Activated CD8-positive, alpha-beta T cell treated with anti-CD3 and anti-CD28 coated beads, Interleukin-2, amount 10 ng/mL, durations not matched to agents 7 days and 5 days (primary cell): ENCODE data around the gene DMD. TPM values are rescaled to one million over a fixed set of nuclear protein-coding genes. Genes with fewer than 3 reads are reported as not detected.

ENCODE experiments used
- ATAC-seq: fragments of 150-1000 bp; cut with Tn5 transposase; one replicate; pipeline ENCODE4 v1.10.0; 2021; ENCODE audit warnings: moderate library complexity
- CTCF ChIA-PET: fragments of 350-600 bp; sonication (Branson Sonifier 250); formaldehyde crosslinking; loops from one replicate; lab custom pipeline; 2021; ENCODE audit warnings: antibody characterized with exemption; lab: Charles Lee
- POLR2A ChIA-PET: fragments of 350-600 bp; sonication (Branson Sonifier 250); formaldehyde crosslinking; loops from one replicate; lab custom pipeline; 2021; ENCODE audit warnings: antibody characterized with exemption; lab: Charles Lee
- DNase-seq: peaks from one replicate; pipeline ENCODE4 v3.0.0-alpha.2; 2020
- H3K27ac Mint-ChIP-seq: one replicate; pipeline ENCODE4 v1.8.0; 2021; ENCODE audit warnings: mild to moderate bottlenecking, mixed read lengths
- H3K27me3 Mint-ChIP-seq: one replicate; pipeline ENCODE4 v1.8.0; 2021; ENCODE audit warnings: low read depth, mixed read lengths
- H3K36me3 Mint-ChIP-seq: one replicate; pipeline ENCODE4 v1.8.0; 2021; ENCODE audit warnings: low read depth, mixed read lengths
- H3K4me1 Mint-ChIP-seq: one replicate; pipeline ENCODE4 v1.8.0; 2021; ENCODE audit warnings: low read depth, mixed read lengths
- H3K4me3 Mint-ChIP-seq: one replicate; pipeline ENCODE4 v1.8.0; 2021; ENCODE audit warnings: mild to moderate bottlenecking, mixed read lengths
- H3K9me3 Mint-ChIP-seq: one replicate; pipeline ENCODE4 v1.8.0; 2022; ENCODE audit warnings: mixed read lengths; ENCODE audit not compliant: insufficient read depth
- total RNA-seq, 2 experiments: library from RNA; stranded (reverse); gene quantifications; one replicate each; pipeline ENCODE4 v1.2.3, GENCODE V29; 2021

The DMD gene
- total RNA-seq, 2 experiments from 2014 or later = not detected

DNA sequence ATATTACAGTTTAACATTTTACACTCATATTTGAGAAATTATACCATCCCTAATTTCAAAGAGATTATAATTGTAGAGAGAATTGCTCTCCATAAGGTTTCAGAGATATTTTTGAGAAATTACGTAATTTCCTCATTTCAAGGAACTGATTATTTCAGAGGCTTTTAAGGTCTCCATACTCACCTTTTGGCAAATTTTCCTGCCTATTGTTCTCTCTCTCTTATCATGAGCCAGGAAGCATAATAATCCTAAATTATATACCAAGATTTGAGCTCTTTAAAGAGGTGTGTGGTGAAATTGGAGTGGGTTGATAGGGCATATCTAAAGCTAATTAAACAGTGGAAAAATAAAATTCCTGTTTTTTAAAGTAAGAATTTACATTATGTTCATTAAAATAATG, 1890.6 kb downstream of the DMD start:
- Mint-ChIP-seq H3K4me3 (no peak overlapping the region), H3K27ac (no peak overlapping the region), H3K36me3 (no peaks in the 10 kb centered on the region), H3K4me1 (no peaks in the 10 kb centered on the region), H3K9me3 (no peaks in the 10 kb centered on the region), H3K27me3 (no peaks in the 10 kb centered on the region)
- DNase-seq = no peak
- CTCF ChIA-PET = no interaction called here
- POLR2A ChIA-PET = no interaction called here
- ATAC-seq = no peak

DNA sequence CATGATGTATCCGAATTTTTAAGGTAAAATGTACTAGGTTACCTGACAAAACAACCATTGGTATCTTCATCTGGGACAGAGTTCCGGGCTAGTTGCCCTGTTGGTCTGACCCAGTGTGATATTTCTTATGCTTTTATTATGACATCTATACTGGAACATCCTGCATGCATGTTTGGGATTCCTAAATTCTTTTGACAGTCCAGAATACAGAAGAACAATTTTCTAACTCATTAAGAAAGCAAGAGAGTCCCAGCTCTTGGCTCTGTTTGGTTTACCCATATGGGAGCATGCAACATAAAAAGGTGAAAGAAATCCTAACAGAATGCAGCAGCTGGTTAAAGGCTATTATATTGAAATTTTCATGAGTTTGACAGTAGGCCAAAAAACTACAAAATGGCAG, 1891.8 kb downstream of the DMD start:
- POLR2A ChIA-PET = no interaction called here
- Mint-ChIP-seq H3K27me3 (no peaks in the 10 kb centered on the region), H3K9me3 (no peaks in the 10 kb centered on the region), H3K4me1 (no peaks in the 10 kb centered on the region), H3K27ac (no peak overlapping the region), H3K4me3 (no peak overlapping the region), H3K36me3 (no peaks in the 10 kb centered on the region)
- CTCF ChIA-PET = no interaction called here
- ATAC-seq (no peak), DNase-seq (no peak)

DNA sequence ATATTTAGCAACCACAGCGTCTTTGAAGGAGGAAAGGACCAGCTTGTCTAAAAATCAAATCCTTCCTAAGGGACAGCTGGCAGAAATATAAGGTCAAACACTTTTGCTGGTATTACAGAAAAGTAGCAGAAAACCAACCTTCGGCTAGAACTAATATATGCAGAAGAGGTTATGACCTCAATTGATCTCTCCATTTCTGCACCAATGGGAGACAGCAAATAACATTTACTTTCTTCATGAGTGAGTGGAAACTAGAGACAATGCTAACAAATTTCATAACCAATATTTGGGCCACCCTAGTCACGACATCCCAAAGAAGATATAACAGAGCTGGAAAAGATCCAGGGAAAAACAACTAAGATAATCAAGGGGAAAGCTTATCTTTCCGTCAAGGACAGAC, 1892.5 kb downstream of the DMD start:
- no peak overlapping the region for H3K27ac Mint-ChIP-seq
- no peak overlapping the region for H3K4me3 Mint-ChIP-seq
- CTCF ChIA-PET = no interaction called here
- DNase-seq (no peak), ATAC-seq (no peak)
- H3K9me3 Mint-ChIP-seq = no peaks in the 10 kb centered on the region
- H3K4me1 Mint-ChIP-seq = no peaks in the 10 kb centered on the region
- H3K27me3 Mint-ChIP-seq = no peaks in the 10 kb centered on the region
- POLR2A ChIA-PET = no interaction called here
- no peaks in the 10 kb centered on the region for H3K36me3 Mint-ChIP-seq

DNA sequence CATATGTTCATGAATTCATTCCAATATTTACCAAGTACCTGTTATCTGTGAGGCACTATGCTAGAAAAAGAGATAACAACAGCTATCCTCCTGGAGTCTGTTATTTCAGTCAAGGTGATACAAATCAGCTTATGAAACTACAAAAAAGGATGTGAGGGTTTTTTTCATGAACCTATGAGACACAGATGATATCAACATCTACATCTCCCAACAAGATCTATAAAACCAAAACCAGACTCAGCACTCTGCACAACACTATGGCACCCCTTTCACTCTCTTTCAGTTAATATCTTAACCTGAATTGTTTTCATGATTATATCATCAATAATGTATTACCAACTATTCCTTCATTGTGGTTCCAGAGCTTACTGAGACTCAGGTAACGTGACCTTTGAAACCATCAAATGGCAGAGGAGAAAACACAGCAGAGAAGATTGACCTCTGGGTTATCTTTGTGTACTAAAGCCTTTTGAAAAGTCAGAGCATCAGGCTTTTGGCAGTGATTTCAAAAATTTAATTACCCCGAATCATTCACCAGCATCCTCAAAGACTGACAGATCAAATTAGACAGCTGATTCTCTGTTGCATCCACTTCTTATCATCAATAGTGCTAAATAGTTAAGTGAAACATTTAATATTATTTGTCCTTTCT, 1894.9 kb downstream of the DMD start:
- DNase-seq = no peak
- ChIA-PET POLR2A (no interaction called here), CTCF (interaction anchor here (1.1 kb wide), 1 partner anchor 278 kb away, joined by 3 read pairs; no protein-coding TSS in a partner anchor)

DNA sequence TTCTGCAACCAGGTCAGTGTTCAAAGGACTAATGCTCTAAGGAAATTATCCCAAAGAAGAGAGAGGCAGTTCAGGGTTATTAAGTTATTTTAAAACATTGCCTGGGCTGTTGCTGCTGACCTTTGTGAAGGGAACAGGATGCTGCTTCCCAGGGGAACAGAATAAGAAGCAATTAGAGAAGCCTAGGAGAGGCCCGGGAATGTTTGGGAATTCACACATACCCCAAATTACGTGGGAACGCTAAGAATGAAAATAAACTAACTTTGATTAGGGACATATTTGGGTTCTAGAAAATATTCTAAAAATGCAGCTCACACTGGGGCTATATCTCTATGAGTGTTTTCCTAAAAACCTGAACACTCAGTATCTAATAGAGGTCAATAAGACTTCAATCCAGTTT, 1896.4 kb downstream of the DMD start:
- ChIA-PET CTCF (no interaction called here), POLR2A (no interaction called here)
- DNase-seq (no peak), ATAC-seq (no peak)
- Mint-ChIP-seq H3K4me3 (no peak overlapping the region), H3K4me1 (no peaks in the 10 kb centered on the region), H3K36me3 (no peaks in the 10 kb centered on the region), H3K27me3 (no peaks in the 10 kb centered on the region), H3K27ac (no peak overlapping the region), H3K9me3 (no peaks in the 10 kb centered on the region)

More for the DNA sequence above, 1894.9 kb downstream of the DMD start:
- Mint-ChIP-seq H3K27ac (no peak overlapping the region), H3K4me1 (no peaks in the 10 kb centered on the region), H3K27me3 (no peaks in the 10 kb centered on the region), H3K36me3 (no peaks in the 10 kb centered on the region), H3K9me3 (no peaks in the 10 kb centered on the region), H3K4me3 (no peak overlapping the region)
- ATAC-seq = no peak

DNA sequence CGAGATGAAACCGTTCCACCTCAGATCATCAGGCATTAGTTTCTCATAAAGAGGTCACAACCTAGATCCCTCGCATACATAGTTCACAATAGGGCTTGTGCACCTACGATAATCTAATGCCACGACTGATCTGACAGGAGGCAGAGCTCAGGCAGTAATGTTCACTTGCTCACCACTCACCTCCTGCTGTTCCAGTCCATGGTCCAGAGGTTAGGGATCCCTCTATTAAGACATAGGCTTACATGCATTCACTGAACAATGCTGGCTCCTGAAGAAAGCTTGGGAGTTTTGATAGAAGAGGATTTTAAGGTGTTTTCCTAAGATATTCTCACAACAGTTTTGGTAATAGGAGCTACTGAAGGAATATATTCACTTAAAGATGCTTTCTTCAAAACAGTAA, 1903.4 kb downstream of the DMD start:
- Mint-ChIP-seq H3K4me1 (no peaks in the 10 kb centered on the region), H3K9me3 (no peaks in the 10 kb centered on the region), H3K4me3 (no peak overlapping the region), H3K27me3 (peaks cover 5% of the 10 kb centered on the region), H3K27ac (no peak overlapping the region), H3K36me3 (no peaks in the 10 kb centered on the region)
- CTCF ChIA-PET = no interaction called here
- DNase-seq (no peak), ATAC-seq (no peak)
- POLR2A ChIA-PET = no interaction called here

DNA sequence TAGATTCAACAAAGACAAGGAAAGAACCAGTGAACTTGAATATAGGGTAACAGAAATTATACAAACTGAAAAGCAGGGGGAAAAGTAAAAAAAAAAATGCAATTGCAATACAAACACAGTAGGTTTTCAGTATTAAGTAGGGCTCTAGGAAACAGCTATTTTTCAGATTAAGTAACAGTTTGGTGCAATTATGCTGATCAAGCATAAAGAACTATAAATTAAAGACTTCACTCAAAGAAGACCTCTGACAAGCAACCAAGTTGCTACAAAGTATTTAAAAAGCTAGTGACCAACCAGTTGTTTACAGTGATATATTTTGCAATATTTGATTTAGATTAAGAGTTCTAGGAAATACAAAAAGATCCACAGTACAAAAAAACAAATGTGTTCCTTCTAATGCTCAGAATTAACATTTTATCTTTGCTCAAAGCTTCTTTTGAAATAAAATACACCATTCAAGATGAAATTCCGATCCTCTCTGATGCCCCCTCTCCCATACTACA, 1908.7 kb downstream of the DMD start:
- peaks cover 5% of the 10 kb centered on the region for H3K27me3 Mint-ChIP-seq
- no peak overlapping the region for H3K27ac Mint-ChIP-seq
- H3K4me3 Mint-ChIP-seq = no peak overlapping the region
- no peaks in the 10 kb centered on the region for H3K9me3 Mint-ChIP-seq
- no peaks in the 10 kb centered on the region for H3K36me3 Mint-ChIP-seq
- no peak for ATAC-seq
- no peak for DNase-seq
- no peaks in the 10 kb centered on the region for H3K4me1 Mint-ChIP-seq
- ChIA-PET CTCF (no interaction called here), POLR2A (no interaction called here)

DNA sequence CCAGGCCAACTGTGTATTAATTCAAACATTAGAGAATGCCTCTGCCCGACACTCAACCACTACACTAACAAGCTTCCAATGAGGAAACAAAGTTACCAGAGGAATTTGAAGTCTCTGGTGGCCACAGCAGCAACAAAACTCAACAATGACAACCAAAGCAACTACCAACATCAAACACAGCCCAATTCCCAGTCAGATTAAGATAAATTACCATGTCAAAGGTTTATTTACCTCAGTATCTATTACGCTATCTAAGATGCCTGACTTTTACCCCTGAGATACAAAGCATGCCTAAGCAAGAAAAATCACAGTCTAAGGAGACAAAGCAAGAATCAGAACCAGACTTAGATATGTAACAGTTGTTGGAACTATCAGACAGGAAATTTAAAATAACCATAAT, 1909.4 kb downstream of the DMD start:
- Mint-ChIP-seq H3K36me3 (no peaks in the 10 kb centered on the region), H3K4me3 (no peak overlapping the region), H3K4me1 (no peaks in the 10 kb centered on the region), H3K27ac (no peak overlapping the region), H3K9me3 (no peaks in the 10 kb centered on the region), H3K27me3 (peaks cover 5% of the 10 kb centered on the region)
- no peak for ATAC-seq
- POLR2A ChIA-PET = no interaction called here
- DNase-seq = no peak
- CTCF ChIA-PET = no interaction called here

DNA sequence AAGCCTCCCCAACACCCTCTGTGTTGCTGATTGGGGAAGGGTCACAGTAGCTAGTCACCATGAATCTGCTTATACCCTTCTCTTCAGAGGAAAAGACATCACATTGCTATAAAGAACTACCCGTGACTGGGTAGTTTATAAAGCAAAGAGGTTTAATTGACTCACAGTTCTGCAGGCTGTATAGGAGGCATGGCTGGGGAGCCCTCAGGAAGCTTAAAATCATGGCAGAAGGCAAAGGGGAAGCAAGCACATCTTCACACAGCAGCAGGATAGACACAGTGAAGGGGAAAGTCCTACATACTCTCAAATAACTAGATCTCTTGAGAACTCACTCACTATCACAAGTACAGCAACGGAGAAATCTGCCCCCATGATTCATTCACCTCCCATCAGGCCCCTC, 1910.1 kb downstream of the DMD start:
- H3K27me3 Mint-ChIP-seq = peaks cover 5% of the 10 kb centered on the region
- H3K36me3 Mint-ChIP-seq = no peaks in the 10 kb centered on the region
- DNase-seq (no peak), ATAC-seq (no peak)
- ChIA-PET POLR2A (no interaction called here), CTCF (no interaction called here)
- no peaks in the 10 kb centered on the region for H3K9me3 Mint-ChIP-seq
- no peaks in the 10 kb centered on the region for H3K4me1 Mint-ChIP-seq
- no peak overlapping the region for H3K4me3 Mint-ChIP-seq
- H3K27ac Mint-ChIP-seq = no peak overlapping the region

DNA sequence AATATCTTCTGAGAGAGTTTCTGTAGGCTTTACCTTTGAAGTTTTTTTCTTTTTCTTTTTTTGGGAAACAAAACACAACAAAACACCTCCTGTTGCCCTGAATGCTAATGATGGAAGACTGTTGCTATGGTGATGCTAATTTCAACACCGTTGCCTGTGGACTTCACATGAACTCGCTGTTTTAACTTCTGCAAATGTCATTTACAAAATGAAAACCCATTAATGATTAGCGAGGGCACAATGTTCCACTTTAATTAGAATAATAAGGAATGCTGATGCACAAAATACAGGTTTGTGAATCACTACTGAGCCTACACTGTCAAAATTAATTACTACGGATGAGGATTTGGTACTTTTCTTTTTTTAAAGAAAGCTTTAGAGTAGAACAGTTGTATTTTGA, 1912.4 kb downstream of the DMD start:
- H3K27me3 Mint-ChIP-seq = peaks cover 3% of the 10 kb centered on the region
- DNase-seq (no peak), ATAC-seq (no peak)
- POLR2A ChIA-PET = no interaction called here
- H3K4me3 Mint-ChIP-seq = no peak overlapping the region
- CTCF ChIA-PET = no interaction called here
- H3K9me3 Mint-ChIP-seq = no peaks in the 10 kb centered on the region
- no peaks in the 10 kb centered on the region for H3K4me1 Mint-ChIP-seq
- no peaks in the 10 kb centered on the region for H3K36me3 Mint-ChIP-seq
- no peak overlapping the region for H3K27ac Mint-ChIP-seq

DNA sequence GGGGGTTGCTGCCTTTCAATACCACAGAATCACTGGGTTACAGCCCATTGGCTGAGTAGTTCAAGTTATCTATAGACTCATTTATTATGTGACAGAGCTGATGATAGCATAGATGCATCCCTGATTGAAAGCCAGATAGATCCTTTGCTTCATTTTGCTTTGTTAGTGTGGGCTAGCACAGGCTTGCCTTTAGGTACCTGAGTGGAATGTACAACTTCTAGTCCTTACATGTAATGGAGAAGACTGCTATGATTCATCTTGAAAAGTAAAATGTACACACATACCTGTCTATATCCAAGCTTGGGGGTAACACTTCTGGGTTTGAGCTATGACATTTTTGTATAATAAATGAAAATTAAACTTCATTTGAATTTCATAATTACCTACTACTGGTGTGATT, 1913.5 kb downstream of the DMD start:
- Mint-ChIP-seq H3K27ac (no peak overlapping the region), H3K4me3 (no peak overlapping the region), H3K9me3 (no peaks in the 10 kb centered on the region), H3K4me1 (no peaks in the 10 kb centered on the region), H3K27me3 (no peaks in the 10 kb centered on the region), H3K36me3 (no peaks in the 10 kb centered on the region)
- CTCF ChIA-PET = no interaction called here
- no peak for ATAC-seq
- POLR2A ChIA-PET = no interaction called here
- no peak for DNase-seq

DNA sequence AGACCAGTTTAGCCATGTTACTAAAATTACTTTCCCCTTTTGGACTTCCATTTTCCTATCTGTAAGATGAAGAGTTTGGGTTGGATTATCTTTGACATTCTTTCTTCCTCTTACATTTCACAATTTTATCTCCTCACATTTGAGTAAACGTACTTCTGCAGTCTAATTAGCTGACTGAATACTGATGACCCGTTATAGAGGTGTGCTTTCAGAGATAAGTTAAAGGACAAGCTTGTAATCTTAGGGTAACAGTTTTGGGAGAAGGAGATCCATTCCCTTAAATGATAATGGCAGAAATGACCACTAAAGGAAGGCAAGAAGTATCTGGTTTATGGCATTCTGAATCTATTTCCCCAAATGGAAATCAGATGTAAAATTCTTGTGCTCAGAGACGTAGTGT, 1916.9 kb downstream of the DMD start:
- no peak for DNase-seq
- H3K4me3 Mint-ChIP-seq = no peak overlapping the region

DNA sequence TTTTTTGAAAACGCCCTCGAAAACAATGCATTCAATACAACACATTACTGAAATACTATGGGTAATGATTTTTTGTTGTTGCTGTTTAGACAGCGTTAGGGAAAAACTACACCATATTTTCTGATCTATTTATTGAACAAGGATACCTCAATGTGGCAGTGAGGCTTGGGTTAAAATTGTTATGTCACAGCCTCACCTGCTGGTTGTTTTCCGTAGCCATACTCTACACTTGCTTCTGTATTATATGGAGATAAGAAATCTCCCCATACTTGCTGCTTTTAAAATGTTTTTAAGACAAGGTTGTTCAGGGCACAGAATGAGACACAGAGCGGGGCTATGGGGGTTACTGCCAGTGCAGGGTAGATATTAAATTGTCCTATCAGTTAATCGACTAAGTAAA, 1917.9 kb downstream of the DMD start:
- Mint-ChIP-seq H3K27ac (no peak overlapping the region), H3K4me1 (no peaks in the 10 kb centered on the region), H3K9me3 (no peaks in the 10 kb centered on the region), H3K36me3 (no peaks in the 10 kb centered on the region), H3K4me3 (no peak overlapping the region), H3K27me3 (no peaks in the 10 kb centered on the region)
- DNase-seq (no peak), ATAC-seq (no peak)
- ChIA-PET CTCF (interaction anchor here (0.6 to 1.2 kb wide), 3 partner anchors 79 to 257 kb away, joined by 3 to 6 read pairs (median 3); no protein-coding TSS in a partner anchor), POLR2A (no interaction called here)

More for the DNA sequence above, 1916.9 kb downstream of the DMD start:
- no peaks in the 10 kb centered on the region for H3K27me3 Mint-ChIP-seq
- no peak for ATAC-seq
- H3K27ac Mint-ChIP-seq = no peak overlapping the region
- no peaks in the 10 kb centered on the region for H3K36me3 Mint-ChIP-seq
- ChIA-PET CTCF (interaction anchor here (1.2 kb wide), 1 partner anchor 80 kb away, joined by 6 read pairs; no protein-coding TSS in a partner anchor), POLR2A (no interaction called here)
- no peaks in the 10 kb centered on the region for H3K9me3 Mint-ChIP-seq
- no peaks in the 10 kb centered on the region for H3K4me1 Mint-ChIP-seq
